GM20431 (cell line): ENCODE results near the gene FSTL4.

Experiments used
- in situ Hi-C: fragments of 300-500 bp; cut with MseI, MboI; formaldehyde crosslinking; loops from one replicate; pipeline ENCODE4 v1.15.0; 2020; ENCODE audit warnings: low sequenced_read_pairs; ENCODE audit not compliant: unreplicated experiment

The FSTL4 gene

GRCh38 chr5:133289686-133290367 lies 322.5 kb downstream of the FSTL4 start:
- in situ Hi-C loops = no loop called here

- in situ Hi-C loops = no loop called here
Measured at GRCh38 chr5:133287500-133287899, 324.8 kb downstream of the FSTL4 start.

GRCh38 chr5:133286483-133286882 lies 325.9 kb downstream of the FSTL4 start:
- in situ Hi-C loops = no loop called here

- in situ Hi-C loops = no loop called here
Measured at GRCh38 chr5:133285583-133286021, 326.7 kb downstream of the FSTL4 start.

GRCh38 chr5:133284306-133284705 lies 328.0 kb downstream of the FSTL4 start:
- in situ Hi-C loops = no loop called here

GRCh38 chr5:133278317-133278716 lies 334.0 kb downstream of the FSTL4 start:
- in situ Hi-C loops = no loop called here

- in situ Hi-C loops = no loop called here
Measured at GRCh38 chr5:133277744-133278143, 334.6 kb downstream of the FSTL4 start.

- in situ Hi-C loops = no loop called here
Measured at GRCh38 chr5:133276171-133276570, 336.2 kb downstream of the FSTL4 start.

- in situ Hi-C loops = no loop called here
Measured at GRCh38 chr5:133275631-133276030, 336.7 kb downstream of the FSTL4 start.

GRCh38 chr5:133274597-133274935 lies 337.8 kb downstream of the FSTL4 start:
- in situ Hi-C loops = no loop called here

GRCh38 chr5:133273661-133274596 lies 338.4 kb downstream of the FSTL4 start:
- in situ Hi-C loops = no loop called here

GRCh38 chr5:133272345-133272744 lies 340.0 kb downstream of the FSTL4 start:
- in situ Hi-C loops = no loop called here

GRCh38 chr5:133271606-133272005 lies 340.7 kb downstream of the FSTL4 start:
- in situ Hi-C loops = no loop called here

GRCh38 chr5:133269691-133270090 lies 342.6 kb downstream of the FSTL4 start:
- in situ Hi-C loops = no loop called here

GRCh38 chr5:133267601-133268000 lies 344.7 kb downstream of the FSTL4 start:
- in situ Hi-C loops = no loop called here

GRCh38 chr5:133266966-133267365 lies 345.4 kb downstream of the FSTL4 start:
- in situ Hi-C loops = no loop called here

GRCh38 chr5:133266527-133266878 lies 345.8 kb downstream of the FSTL4 start:
- in situ Hi-C loops = no loop called here

GRCh38 chr5:133265720-133266526 lies 346.4 kb downstream of the FSTL4 start:
- in situ Hi-C loops = no loop called here

- in situ Hi-C loops = no loop called here
Measured at GRCh38 chr5:133265257-133265656, 347.1 kb downstream of the FSTL4 start.

- in situ Hi-C loops = no loop called here
Measured at GRCh38 chr5:133262690-133263089, 349.7 kb downstream of the FSTL4 start.

- in situ Hi-C loops = no loop called here
Measured at GRCh38 chr5:133261993-133262392, 350.3 kb downstream of the FSTL4 start.
